Endothelial cell of umbilical vein (primary cell): ENCODE measurements around the gene TOP2B.

Experiments
- CTCF ChIP-seq, 2 donors: IDR thresholded peaks; 1 replicate in 1 of 2; 2 replicates in 1 of 2; pipeline ENCODE4 v1.5.1; 2011; ENCODE audit warnings: low read length in 2 of 2, mild to moderate bottlenecking in 2 of 2, moderate library complexity in 2 of 2, control low read depth in 1 of 2, inconsistent platforms in 1 of 2, low read depth in 1 of 2; ENCODE audit not compliant: insufficient read depth in 1 of 2; ENCODE audit errors: extremely low read depth in 1 of 2
- EZH2 ChIP-seq: IDR thresholded peaks from 2 replicates; pipeline ENCODE4 v1.6.1; 2012; ENCODE audit warnings: borderline replicate concordance, low read depth, mild to moderate bottlenecking, moderate library complexity, low read length, inconsistent platforms; ENCODE audit not compliant: severe bottlenecking
- FOS ChIP-seq: IDR thresholded peaks from 2 replicates; pipeline ENCODE4 v1.6.1; 2011; ENCODE audit warnings: mild to moderate bottlenecking, low read length, moderate library complexity, borderline replicate concordance; ENCODE audit not compliant: insufficient read depth
- GATA2 ChIP-seq: IDR thresholded peaks from 2 replicates; pipeline ENCODE4 v1.7.0; 2011; ENCODE audit warnings: low read depth, mild to moderate bottlenecking, moderate library complexity, mixed read lengths, low read length; ENCODE audit not compliant: insufficient read length, insufficient read depth
- JUN ChIP-seq: IDR thresholded peaks from 2 replicates; pipeline ENCODE4 v1.6.1; 2011; ENCODE audit warnings: borderline replicate concordance, low read depth; ENCODE audit not compliant: insufficient read length, insufficient read depth
- MAX ChIP-seq: IDR thresholded peaks from 2 replicates; pipeline ENCODE4 v1.6.1; 2011; ENCODE audit not compliant: insufficient read depth, insufficient read length
- MYC ChIP-seq: IDR thresholded peaks from one replicate; pipeline ENCODE4 v1.6.1; 2011; ENCODE audit warnings: mild to moderate bottlenecking, low read depth, low read length
- POLR2A ChIP-seq: IDR thresholded peaks from 2 replicates; pipeline ENCODE4 v1.6.1; 2012; ENCODE audit warnings: low read depth, mild to moderate bottlenecking, control low read depth, low read length
- POLR2AphosphoS5 ChIP-seq: IDR thresholded peaks from 2 replicates; pipeline ENCODE4 v1.6.1; 2012; ENCODE audit warnings: low read depth, mild to moderate bottlenecking, control low read depth, low read length, moderate library complexity; ENCODE audit not compliant: insufficient read depth

DNA sequence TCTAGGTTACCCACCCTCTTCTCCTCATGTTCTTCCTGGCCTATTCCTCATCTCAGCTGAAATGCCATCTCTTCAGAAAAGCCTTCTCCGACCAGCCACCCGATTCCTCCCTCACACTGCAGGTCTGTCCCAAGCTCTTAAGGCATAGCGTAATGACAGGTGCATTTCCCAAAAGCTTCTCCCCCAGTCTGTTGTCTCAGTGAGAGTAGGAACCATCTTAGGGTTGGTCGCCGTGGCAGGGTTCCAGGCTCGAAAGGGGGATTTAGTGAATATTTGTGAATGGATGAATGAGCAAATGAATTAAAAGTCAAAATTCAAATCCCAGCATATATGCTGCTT, 78.6 kb downstream of the TOP2B start:
- TF ChIP-seq POLR2A (no peak), FOS (no peak), CTCF (IDR thresholded peaks at IDR 0.05; ENCODE audit: extremely low read depth in 1 of 2, insufficient read depth in 1 of 2, low read depth in 1 of 2, low read length in 2 of 2) (no peak), MYC (no peak), MAX (no peak), POLR2AphosphoS5 (no peak), EZH2 (no peak), JUN (no peak), GATA2 (no peak)
